Ovary (tissue), 9 donors: ENCODE results near the gene MPHOSPH8. TPM values are rescaled to one million over a fixed set of nuclear protein-coding genes. Genes with fewer than 3 reads are reported as not detected.

Source experiments
- DNase-seq, 5 donors: peaks; one replicate each; pipeline ENCODE4 v3.0.0-alpha.2; 2019 to 2020
- H3K27ac ChIP-seq, 2 donors: fragments of 200-600 bp; one replicate each; pipeline versions ENCODE4 v1.5.1 to v1.8.0; 2019 to 2022
- H3K27me3 ChIP-seq: fragments of 200-600 bp; one replicate; pipeline ENCODE4 v1.8.0; 2022
- H3K36me3 ChIP-seq: fragments of 200-600 bp; sonication (generic); one replicate; pipeline ENCODE4 v1.5.1; 2019
- H3K4me1 ChIP-seq: one replicate; pipeline ENCODE4 v1.8.1; 2013; ENCODE audit warnings: mild to moderate bottlenecking, moderate library complexity; ENCODE audit not compliant: insufficient read depth
- H3K4me3 ChIP-seq: fragments of 200-600 bp; sonication (generic); one replicate; pipeline ENCODE4 v1.5.1; 2017
- H3K9me3 ChIP-seq, 2 donors: fragments of 200-600 bp in 1 of 2; sonication (generic) in 1 of 2; one replicate each; pipeline versions ENCODE4 v1.5.1 to v1.8.1; 2013 to 2019; ENCODE audit warnings: mild to moderate bottlenecking in 1 of 2, moderate library complexity in 1 of 2
- EP300 ChIP-seq: sonication (generic); formaldehyde crosslinking; IDR thresholded peaks from one replicate; pipeline ENCODE4 v1.6.1; 2017; ENCODE audit warnings: antibody characterized with exemption
- POLR2A ChIP-seq: fragments of 450-650 bp; IDR thresholded peaks from one replicate; pipeline ENCODE4 v1.6.1; 2017; ENCODE audit warnings: antibody characterized with exemption, mild to moderate bottlenecking, moderate library complexity
- WGBS, 3 donors: extraction: QIAGEN DNeasy Blood & Tissue Kit in 1 of 3; methylation state at CpG; one replicate each; pipeline versions ENCODE4 v1.1.5 to v1.1.7; 2013 to 2017; 5-methylcytosine and 5-hydroxymethylcytosine counted together
- intact Hi-C, 4 donors: fragments of 100-400 bp; cut with DNase I; formaldehyde crosslinking; loops; one replicate each; pipeline versions ENCODE4 v1.11.0 to v1.15.1; 2022 to 2023
- polyA plus RNA-seq, 2 donors: library from polyadenylated mRNA; stranded (reverse); fragments of 200-250 nt in 1 of 2; fragments of 350-450 nt in 1 of 2; fragmentation: Illumina TruSeq in 1 of 2; extraction: RNeasy Lipid Tissue Mini Kit (QIAGEN cat#74804) in 1 of 2; gene quantifications; one replicate each; pipeline ENCODE4 v1.2.3, GENCODE V29; 2013 to 2014
- total RNA-seq, 7 donors: library from RNA; depleted of rRNA in 2 of 7; stranded (reverse); fragments of >200 nt in 2 of 7; fragmentation: NEBNext Ultra II Directional in 3 of 7; extraction: Animal tissue kit (Norgen Biotek cat#: 25700) in 3 of 7; gene quantifications; one replicate each; pipeline versions ENCODE4 v1.1.0 to v1.2.4, GENCODE V29; 2016 to 2023
- TF ChIP-seq, protein P1 (sequence below), 3 donors: fragments of 450-650 bp in 2 of 3; fragments of 200-600 bp in 1 of 3; IDR thresholded peaks; one replicate each; pipeline versions ENCODE4 v1.5.1 to v1.8.0; 2016 to 2022; ENCODE audit warnings: antibody characterized with exemption in 3 of 3, mild to moderate bottlenecking in 1 of 3
- donor health status: DM: no; HTN: no; CAD: no; lungs with moderate emphysema.
- donor health status: DM: no; HTN: no; CAD: no.
- donor health status: Bipolar disorder and iron deficiency.
- donor health status: DM: yes; HTN: yes; CAD: no.
- donor health status: DM: no; HTN: no; CAD: no.
- donor health status: DM: yes; HTN: yes; CAD: no.

MPHOSPH8 gene
- total and polyA plus RNA-seq, 9 donors = 32.9 to 58.4 (median 39.2) TPM

DNA sequence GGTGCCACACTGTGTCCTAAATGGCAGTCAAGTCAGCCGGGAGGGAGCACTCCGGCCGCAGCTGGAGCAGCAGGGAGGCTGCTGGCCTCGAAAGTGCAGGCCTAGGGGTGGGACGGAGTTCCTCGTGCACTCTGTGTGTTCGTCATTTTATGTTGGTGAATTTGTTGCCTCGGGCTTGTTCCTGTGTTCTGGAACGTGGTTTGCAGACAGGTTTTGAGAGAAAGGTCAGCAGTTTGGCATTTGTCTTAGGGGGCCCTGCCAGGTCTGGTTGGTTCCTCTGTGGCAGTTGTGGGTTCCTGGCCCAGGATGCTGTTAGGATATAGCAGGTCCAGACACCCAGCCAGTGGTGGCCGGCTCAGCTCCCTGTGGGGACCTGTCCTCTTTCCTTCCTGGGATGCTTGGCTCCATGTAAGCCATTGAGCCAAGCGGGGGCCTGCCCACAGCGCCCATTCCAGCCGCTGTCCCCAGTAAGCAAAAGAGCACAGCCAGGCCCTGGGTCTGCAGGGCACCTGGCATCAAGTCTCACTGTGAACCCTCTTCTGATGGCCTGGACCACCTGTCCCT, 30.0 kb downstream of the MPHOSPH8 start:
- no peaks in the 10 kb centered on the region for H3K4me1 ChIP-seq
- no peaks in the 10 kb centered on the region for H3K27me3 ChIP-seq
- intact Hi-C loops = no loop called here
- H3K9me3 ChIP-seq = no peaks in the 10 kb centered on the region
- H3K36me3 ChIP-seq = no peaks in the 10 kb centered on the region
- H3K27ac ChIP-seq = no peak overlapping the region
- WGBS, 3 donors = 82 to 91% (median 87%) methylated on average over 12 to 13 of the region's 13 CpGs
- TF ChIP-seq, protein P1, sequence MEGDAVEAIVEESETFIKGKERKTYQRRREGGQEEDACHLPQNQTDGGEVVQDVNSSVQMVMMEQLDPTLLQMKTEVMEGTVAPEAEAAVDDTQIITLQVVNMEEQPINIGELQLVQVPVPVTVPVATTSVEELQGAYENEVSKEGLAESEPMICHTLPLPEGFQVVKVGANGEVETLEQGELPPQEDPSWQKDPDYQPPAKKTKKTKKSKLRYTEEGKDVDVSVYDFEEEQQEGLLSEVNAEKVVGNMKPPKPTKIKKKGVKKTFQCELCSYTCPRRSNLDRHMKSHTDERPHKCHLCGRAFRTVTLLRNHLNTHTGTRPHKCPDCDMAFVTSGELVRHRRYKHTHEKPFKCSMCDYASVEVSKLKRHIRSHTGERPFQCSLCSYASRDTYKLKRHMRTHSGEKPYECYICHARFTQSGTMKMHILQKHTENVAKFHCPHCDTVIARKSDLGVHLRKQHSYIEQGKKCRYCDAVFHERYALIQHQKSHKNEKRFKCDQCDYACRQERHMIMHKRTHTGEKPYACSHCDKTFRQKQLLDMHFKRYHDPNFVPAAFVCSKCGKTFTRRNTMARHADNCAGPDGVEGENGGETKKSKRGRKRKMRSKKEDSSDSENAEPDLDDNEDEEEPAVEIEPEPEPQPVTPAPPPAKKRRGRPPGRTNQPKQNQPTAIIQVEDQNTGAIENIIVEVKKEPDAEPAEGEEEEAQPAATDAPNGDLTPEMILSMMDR (IDR thresholded peaks at IDR 0.05) = no peak
- TF ChIP-seq POLR2A (no peak), EP300 (no peak)
- H3K4me3 ChIP-seq = no peak overlapping the region
- no peak for DNase-seq

DNA sequence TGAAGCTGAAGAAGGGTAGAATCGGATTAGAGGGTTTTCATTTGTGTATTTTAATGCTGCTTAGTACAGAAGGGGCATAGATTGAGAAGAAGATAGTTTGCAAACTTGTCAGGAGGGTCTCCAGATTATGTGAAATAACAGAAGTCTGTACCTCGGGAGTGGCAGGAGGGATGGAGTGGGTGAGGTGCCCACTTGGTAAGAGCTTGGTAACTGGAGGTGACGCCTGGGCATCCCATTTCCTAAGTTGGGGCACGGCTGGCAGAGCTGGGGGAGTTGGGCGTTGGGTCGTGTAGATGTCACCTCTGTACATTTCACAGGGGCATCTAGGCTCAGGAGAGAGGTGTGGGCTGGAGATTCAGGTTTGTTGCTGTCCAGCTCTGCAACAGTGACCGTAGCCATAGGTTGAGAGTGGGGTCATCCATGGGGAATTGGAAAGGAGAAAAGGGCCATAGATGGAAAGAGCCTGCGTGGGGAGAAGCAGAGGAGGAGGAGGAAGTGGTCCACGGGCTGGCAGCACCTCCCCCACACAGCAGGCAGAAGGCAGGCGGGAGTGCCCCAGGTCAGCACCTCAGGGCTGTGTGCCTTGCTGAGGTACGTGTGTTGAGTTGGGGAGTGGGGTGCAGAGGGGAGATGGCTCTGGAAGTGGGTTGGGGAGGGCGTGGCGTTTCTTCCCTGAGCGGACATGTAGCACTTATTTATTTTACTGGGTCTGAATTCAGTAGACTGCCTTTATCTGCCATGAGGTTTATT, 31.2 kb downstream of the MPHOSPH8 start:
- intact Hi-C loops = no loop called here
- no peak for DNase-seq
- Histone ChIP-seq H3K4me1 (no peaks in the 10 kb centered on the region), H3K36me3 (no peaks in the 10 kb centered on the region), H3K9me3 (no peaks in the 10 kb centered on the region), H3K27me3 (no peaks in the 10 kb centered on the region), H3K4me3 (no peak overlapping the region), H3K27ac (no peak overlapping the region)
- 77 to 79% (median 78%) methylated on average over 14 of the region's 14 CpGs for WGBS, 3 donors
- TF ChIP-seq EP300 (no peak), POLR2A (no peak)
- TF ChIP-seq, protein P1 (IDR thresholded peaks at IDR 0.05) = no peak

DNA sequence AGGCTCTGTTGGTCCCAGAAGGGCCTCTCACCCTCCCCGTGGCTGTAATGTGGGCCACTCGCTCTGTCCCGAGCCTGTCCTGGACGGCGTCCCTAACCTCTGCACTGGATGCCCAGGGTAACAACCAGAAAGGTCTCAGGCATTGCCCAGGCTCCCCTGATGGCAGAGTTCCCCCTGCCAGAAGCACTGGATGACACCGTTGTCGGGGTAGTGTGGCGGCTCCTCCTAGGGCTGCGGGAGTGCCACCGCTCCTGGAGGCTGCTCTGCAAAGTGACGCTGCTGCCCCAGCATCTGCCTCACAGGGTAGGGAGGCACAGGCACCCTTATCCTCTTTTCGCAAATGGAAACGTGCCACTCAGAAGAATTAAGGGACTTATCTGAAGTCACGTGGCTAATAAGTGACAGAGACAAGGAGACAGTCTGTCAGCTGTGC, 32.0 kb downstream of the MPHOSPH8 start:
- no peaks in the 10 kb centered on the region for H3K36me3 ChIP-seq
- 83 to 87% (median 85%) methylated on average over 14 of the region's 14 CpGs for WGBS, 3 donors
- no peak for DNase-seq

DNA sequence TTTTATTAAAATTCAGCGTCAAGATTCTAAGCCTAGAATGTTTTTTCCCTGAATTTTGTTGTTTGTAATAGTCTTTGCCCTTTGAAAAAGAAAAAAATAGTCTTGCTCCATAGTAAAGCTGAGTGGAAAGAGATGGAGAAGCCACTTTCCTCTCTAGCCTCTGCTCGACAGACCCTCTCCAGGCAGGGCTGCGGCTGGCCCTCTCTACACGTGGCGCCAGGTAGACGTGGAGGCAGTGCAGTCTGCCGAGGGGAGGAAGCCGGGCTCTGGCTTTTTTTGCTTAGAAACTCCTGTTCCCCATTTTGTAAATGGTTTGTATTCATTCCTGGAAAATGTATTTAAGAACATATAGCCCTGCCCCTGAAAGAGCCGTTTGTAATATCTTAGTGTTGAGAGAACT, 35.3 kb downstream of the MPHOSPH8 start:
- TF ChIP-seq, protein P1 (IDR thresholded peaks at IDR 0.05) = no peak
- no peak for TF ChIP-seq POLR2A
- no peak for TF ChIP-seq EP300
- H3K4me1 ChIP-seq = peaks cover 5% of the 10 kb centered on the region
- H3K4me3 ChIP-seq = no peak overlapping the region
- intact Hi-C loops = no loop called here
- no peaks in the 10 kb centered on the region for H3K9me3 ChIP-seq
- 82 to 88% (median 88%) methylated on average over 9 of the region's 9 CpGs for WGBS, 3 donors
- H3K36me3 ChIP-seq = no peaks in the 10 kb centered on the region
- no peaks in the 10 kb centered on the region for H3K27me3 ChIP-seq
- no peak for DNase-seq
- H3K27ac ChIP-seq = no peak overlapping the region

More for the DNA sequence above, 32.0 kb downstream of the MPHOSPH8 start:
- no peaks in the 10 kb centered on the region for H3K27me3 ChIP-seq
- intact Hi-C loops = no loop called here
- H3K4me1 ChIP-seq = no peaks in the 10 kb centered on the region
- no peak overlapping the region for H3K27ac ChIP-seq
- no peak for TF ChIP-seq EP300
- no peak for TF ChIP-seq POLR2A
- TF ChIP-seq, protein P1 (IDR thresholded peaks at IDR 0.05) = no peak
- no peaks in the 10 kb centered on the region for H3K9me3 ChIP-seq
- no peak overlapping the region for H3K4me3 ChIP-seq
